Right atrium auricular region (tissue), 2 donors: ENCODE data around the gene CEP43. TPM values are rescaled to one million over a fixed set of nuclear protein-coding genes. Genes with fewer than 3 reads are reported as not detected.

ENCODE experiments used
- DNase-seq: peaks from one replicate; pipeline ENCODE4 v3.0.0-alpha.2; 2019; ENCODE audit warnings: low spot score
- H3K27ac ChIP-seq, 2 donors: fragments of 200-600 bp; sonication (generic); 1 replicate in 1 of 2; 2 replicates in 1 of 2; pipeline ENCODE4 v1.5.1; 2016 to 2019
- H3K27me3 ChIP-seq, 2 donors: fragments of 200-600 bp; sonication (generic); one replicate each; pipeline versions ENCODE4 v1.5.1 to v1.6.0; 2017 to 2019
- H3K36me3 ChIP-seq: fragments of 200-600 bp; sonication (generic); one replicate; pipeline ENCODE4 v1.5.1; 2016
- H3K4me1 ChIP-seq, 2 donors: fragments of 200-600 bp; sonication (generic); one replicate each; pipeline versions ENCODE4 v1.5.1 to v1.6.0; 2017 to 2019
- H3K4me3 ChIP-seq, 2 donors: fragments of 200-600 bp; sonication (generic); 1 replicate in 1 of 2; 2 replicates in 1 of 2; pipeline ENCODE4 v1.5.1; 2017 to 2019; ENCODE audit warnings: mild to moderate bottlenecking in 1 of 2, moderate library complexity in 1 of 2
- H3K9me3 ChIP-seq, 2 donors: fragments of 200-600 bp; sonication (generic); one replicate each; pipeline ENCODE4 v1.5.1; 2019
- CTCF ChIP-seq, 2 donors: fragments of 200-600 bp; sonication (generic); IDR thresholded peaks; one replicate each; pipeline ENCODE4 v1.5.1; 2019; ENCODE audit warnings: antibody characterized with exemption in 2 of 2
- total RNA-seq, 2 donors: library from RNA; depleted of rRNA; stranded (reverse); fragments of >200 nt; gene quantifications; one replicate each; pipeline ENCODE4 v1.1.0, GENCODE V29; 2016

The CEP43 gene
- total RNA-seq, 2 donors from 2014 or later, result 6.7 to 8.8 TPM

DNA sequence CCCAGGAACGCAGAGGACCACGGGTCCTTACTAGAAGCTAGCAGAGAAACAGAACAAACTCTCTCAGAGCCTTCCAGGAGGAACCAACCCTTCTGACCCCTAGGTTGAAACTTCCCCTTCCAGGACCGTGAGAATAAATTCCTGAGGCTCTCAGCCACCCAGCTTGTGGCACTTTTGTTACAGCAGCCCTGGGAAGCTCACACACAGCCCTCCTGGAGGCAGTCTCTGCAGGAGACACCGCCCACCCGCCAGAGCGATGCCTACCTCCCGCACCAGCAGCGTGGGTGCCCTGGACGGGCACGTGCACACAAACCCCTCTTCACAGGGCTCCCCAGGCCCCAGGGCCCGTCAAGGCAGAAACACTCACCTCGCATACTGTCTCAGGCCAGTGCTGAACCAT is 47.1 kb upstream of the CEP43 start:
- Histone ChIP-seq H3K27me3 (no peaks in the 10 kb centered on the region), H3K36me3 (peaks cover 2% of the 10 kb centered on the region), H3K27ac (no peak overlapping the region), H3K4me1 (peaks cover 0 to 19% of the 10 kb centered on the region in 2 donors), H3K9me3 (no peaks in the 10 kb centered on the region), H3K4me3 (no peak overlapping the region)
- no peak for DNase-seq
- no peak for TF ChIP-seq CTCF (IDR thresholded peaks at IDR 0.05)

DNA sequence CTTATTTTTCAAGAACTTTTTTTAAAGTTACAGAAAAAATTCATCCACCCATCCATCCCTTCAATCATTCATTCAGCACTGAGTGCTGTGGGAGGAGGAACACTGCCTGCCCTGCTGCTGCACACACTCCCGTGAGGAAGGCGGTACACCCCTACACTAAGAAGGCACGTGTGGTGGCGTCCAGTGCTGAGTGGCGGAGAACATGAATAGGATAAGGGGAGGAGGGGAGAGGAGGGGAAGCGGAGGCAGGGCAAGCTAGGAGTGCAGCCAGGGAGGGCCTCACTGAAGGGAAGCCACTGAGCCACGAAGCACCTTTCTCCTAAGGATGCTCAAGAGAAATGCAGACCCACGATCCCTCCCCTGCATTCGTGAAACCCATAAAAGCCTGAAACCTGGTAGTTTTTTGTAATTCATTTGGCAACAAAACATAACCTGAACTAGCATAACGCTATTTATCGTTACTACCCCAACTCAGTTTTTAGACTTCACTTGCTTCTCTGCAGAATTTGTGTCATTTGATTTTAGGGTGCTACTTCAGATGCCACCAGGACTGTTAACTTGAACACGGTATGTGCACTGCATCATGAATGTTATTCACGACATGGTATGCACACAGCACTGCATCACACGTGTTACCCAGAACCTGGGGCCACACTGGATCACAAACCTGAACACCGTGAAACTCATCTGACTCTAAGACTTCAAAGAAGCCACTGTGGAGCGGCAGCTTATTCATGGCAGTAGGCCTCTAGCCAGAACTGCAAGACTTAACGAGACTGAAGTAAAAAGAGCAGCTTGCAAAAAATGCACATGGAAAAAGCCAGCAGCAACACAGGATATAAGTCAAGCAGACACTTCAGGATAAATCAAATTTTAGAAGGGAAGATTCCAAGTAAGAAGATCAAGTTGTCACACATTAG is 46.4 kb upstream of the CEP43 start:
- Histone ChIP-seq H3K27me3 (no peaks in the 10 kb centered on the region), H3K4me1 (peaks cover 0 to 19% of the 10 kb centered on the region in 2 donors), H3K36me3 (no peaks in the 10 kb centered on the region), H3K27ac (no peak overlapping the region), H3K4me3 (no peak overlapping the region), H3K9me3 (no peaks in the 10 kb centered on the region)
- DNase-seq, result no peak
- TF ChIP-seq CTCF (IDR thresholded peaks at IDR 0.05), result no peak

DNA sequence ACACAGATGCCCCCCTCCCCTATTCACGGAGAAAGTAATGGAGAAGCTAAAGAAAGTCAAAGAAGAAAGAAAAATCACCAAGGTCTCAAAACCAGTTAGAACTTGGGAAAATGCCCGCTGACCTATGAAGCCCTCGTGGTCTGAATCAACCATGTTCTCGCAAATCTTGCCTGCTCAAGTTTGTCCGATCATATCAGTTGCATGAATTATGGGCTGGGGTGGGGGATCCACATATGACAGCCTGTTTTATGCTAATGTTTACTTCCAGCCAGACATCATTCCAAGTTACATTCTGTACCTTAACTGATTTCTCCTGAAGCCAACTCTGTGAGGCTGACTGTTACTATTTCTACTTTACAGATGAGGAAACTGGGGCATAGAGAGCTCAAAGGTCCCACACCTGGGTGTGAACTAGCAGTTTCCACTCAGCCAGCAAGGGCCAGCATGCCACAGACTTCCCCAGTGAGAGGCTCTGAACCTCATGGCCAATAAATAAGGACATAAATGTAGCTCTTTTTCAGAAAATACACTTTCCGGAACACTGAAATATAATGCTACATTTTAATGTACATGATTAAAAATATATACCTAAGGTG is 45.0 kb upstream of the CEP43 start:
- H3K27ac ChIP-seq, result no peak overlapping the region
- H3K9me3 ChIP-seq, result no peaks in the 10 kb centered on the region
- H3K4me1 ChIP-seq, result peaks cover 0 to 19% of the 10 kb centered on the region in 2 donors

DNA sequence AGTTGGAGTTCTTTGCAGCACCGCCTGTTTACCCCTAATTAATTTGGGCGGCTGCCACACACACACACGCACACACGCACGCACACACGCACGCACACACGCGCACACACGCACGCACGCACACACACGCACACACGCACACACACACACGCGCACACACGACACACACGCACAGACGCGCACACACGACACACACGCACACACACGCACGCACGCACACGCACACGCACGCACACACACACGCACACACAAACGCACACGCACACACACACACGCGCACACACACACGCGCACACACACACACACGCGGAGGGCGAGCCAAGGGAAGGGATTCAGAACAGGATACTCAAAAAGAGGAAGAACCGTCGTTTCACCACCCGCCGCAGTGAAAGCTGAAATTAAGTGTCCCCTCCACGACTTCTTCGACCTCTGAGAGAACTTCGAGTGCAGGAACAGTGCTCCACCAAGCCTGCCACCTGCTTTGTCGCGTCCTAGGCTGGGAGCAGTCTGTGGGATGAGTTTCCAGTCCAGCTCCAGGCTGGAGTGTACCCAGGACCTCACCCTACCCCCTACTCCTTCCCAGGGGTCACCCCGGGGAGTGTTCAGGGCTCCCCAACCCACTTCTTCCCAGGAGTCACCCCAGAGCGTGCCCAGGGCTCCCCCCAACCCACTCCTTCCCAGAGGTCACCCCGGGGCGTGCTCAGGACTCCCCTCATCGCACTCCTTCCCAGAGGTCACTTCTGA is 43.9 kb upstream of the CEP43 start:
- DNase-seq, result peak; percentile 66
- Histone ChIP-seq H3K27ac (peak overlapping the region in 1 of 2 donors; percentile 84), H3K4me3 (peak overlapping the region; percentile 77 to 92), H3K4me1 (peaks cover 0 to 19% of the 10 kb centered on the region in 2 donors), H3K36me3 (no peaks in the 10 kb centered on the region), H3K27me3 (no peaks in the 10 kb centered on the region), H3K9me3 (no peaks in the 10 kb centered on the region)
- no peak for TF ChIP-seq CTCF (IDR thresholded peaks at IDR 0.05)

More for the DNA sequence above, 45.0 kb upstream of the CEP43 start:
- Histone ChIP-seq H3K4me3 (no peak overlapping the region), H3K27me3 (no peaks in the 10 kb centered on the region), H3K36me3 (no peaks in the 10 kb centered on the region)
- TF ChIP-seq CTCF (IDR thresholded peaks at IDR 0.05), result no peak
- no peak for DNase-seq

GRCh38 chr6:166955865-166956443 is 43.2 kb upstream of the CEP43 start:
- Histone ChIP-seq H3K36me3 (no peaks in the 10 kb centered on the region), H3K4me3 (peak overlapping the region; percentile 77 to 92), H3K27me3 (no peaks in the 10 kb centered on the region), H3K4me1 (peaks cover 0 to 14% of the 10 kb centered on the region in 2 donors), H3K9me3 (no peaks in the 10 kb centered on the region), H3K27ac (peak overlapping the region; percentile 17 to 84)
- no peak for TF ChIP-seq CTCF (IDR thresholded peaks at IDR 0.05)
- no peak for DNase-seq
